Measurements from ENCODE around the gene BEGAIN.

Gene BEGAIN

DNA sequence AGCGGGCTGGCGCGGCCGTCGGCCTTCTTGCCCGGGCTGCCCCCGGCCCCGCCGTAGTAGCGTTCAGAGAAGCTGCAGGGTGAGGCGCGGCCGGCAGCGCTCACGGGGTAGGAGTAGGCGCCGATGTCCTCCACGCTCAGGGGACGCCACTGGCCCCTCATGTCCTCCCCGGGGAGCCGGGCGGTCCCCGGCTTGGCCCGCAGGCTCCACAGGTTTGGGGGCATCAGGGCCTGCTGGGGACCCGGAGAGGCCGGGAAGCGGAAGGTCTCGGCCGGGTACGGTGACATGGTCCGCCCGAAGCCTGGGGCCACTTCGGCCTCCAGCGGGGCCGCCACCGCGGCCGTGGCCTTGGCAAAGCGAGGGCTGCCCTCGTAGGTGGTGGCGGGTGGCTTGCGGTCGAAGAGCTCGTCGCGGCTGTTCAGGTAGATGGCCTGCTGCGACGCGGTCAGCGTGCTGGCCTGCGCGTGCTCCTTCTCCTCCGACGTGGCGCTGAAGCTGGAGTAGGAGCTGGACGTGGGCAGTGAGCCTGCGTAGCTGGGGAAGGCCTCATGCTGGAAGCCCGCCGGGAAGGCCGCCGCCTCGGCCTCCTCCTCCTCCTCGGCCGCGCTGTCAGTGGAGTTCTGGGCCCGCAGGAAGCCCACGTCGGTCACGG is 48.7 kb downstream of the BEGAIN start:
- TF ChIP-seq, protein P1, sequence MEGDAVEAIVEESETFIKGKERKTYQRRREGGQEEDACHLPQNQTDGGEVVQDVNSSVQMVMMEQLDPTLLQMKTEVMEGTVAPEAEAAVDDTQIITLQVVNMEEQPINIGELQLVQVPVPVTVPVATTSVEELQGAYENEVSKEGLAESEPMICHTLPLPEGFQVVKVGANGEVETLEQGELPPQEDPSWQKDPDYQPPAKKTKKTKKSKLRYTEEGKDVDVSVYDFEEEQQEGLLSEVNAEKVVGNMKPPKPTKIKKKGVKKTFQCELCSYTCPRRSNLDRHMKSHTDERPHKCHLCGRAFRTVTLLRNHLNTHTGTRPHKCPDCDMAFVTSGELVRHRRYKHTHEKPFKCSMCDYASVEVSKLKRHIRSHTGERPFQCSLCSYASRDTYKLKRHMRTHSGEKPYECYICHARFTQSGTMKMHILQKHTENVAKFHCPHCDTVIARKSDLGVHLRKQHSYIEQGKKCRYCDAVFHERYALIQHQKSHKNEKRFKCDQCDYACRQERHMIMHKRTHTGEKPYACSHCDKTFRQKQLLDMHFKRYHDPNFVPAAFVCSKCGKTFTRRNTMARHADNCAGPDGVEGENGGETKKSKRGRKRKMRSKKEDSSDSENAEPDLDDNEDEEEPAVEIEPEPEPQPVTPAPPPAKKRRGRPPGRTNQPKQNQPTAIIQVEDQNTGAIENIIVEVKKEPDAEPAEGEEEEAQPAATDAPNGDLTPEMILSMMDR (IDR thresholded peaks at IDR 0.05; ENCODE audit: low read depth, low read length), result no peak
- in situ Hi-C loops (cut with HindIII; ENCODE audit: low sequenced_read_pairs), result no loop called here
- H3K4me3 ChIP-seq (ENCODE audit: low read depth, low read length), result no peak overlapping the region
- no peak for DNase-seq (ENCODE audit: low read depth, low spot score)

DNA sequence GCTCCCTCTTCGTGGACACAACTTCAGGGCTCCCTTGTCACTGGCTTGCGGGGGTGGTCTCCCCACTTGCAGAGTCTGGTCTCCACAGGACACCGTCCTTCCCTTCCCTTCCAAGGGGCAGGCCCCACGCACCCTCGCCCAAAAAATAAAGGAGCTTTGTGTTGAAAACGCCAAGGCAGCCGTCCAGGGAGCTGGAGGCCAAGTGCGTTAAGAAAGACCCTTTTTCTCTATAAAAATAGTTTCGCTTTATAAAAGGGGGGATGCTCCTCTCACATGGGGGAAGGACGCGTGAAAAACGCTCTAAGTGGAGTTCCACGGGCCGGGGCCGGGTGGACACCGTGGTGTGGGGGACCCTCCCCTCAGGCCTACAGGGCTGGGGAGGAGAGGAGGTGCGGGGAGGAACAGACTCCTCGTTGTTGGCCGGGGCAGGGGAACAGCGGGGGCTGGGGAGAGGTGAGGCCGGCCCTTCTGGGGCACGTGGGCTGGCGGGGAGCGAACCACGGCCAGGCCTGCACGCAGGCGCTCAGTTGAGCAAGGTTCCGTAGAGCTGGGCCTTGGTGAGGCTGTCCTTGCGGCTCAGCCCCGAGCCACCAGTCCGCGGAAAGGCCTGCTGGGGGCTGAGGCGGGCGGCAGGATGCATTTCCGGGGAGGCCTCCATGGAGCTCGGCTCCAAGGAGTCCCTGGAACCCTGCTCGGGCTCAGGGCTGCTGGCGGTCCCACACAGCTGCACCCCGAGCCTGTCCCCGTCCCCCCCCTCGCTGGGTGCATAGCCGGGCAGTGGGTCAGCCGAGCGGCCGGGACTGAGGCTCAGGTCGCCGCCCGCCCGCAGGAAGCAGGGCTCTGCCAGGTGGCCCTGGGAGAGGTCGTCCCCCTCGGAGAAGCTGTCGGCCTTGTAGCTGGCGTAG is 49.5 kb downstream of the BEGAIN start:
- in situ Hi-C loops (cut with HindIII; ENCODE audit: low sequenced_read_pairs), result no loop called here
- H3K4me3 ChIP-seq (ENCODE audit: low read depth, low read length), result no peak overlapping the region
- no peak for DNase-seq (ENCODE audit: low read depth, low spot score)

DNA sequence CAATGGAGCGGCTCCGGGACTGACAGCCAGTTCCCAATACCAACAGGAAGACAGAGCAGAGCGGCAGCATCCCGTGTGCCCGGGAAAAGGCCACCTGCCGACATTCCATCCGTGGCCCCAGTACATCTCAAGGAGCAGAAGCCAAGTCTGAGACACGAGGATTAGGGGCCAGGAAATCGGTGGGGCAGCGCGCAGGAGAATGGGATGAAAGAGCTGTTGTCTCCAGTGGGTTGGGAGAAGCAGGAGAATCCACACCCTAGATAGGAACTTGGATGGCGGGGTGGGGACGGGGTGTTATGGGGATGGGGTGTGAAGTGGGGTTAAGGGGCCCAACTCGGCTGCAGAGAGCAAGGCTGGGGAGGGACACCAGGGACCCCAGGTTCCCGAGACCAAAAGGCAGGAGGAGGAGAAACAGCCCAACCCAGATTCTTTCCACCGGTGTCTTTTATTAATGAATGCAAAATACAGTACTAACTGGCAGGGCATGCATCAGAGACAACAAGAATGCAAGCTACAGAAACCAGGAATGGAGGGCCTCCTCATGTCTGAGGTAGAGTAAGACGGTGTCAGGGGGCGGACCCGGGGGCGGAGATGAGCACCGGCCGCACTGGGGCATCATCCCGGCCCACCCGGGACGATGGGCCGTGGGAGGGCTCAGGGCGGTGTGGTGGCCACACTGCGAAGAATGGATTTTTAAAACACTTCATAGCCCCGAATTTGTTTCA is 50.3 kb downstream of the BEGAIN start:
- in situ Hi-C loops (cut with HindIII; ENCODE audit: low sequenced_read_pairs), result no loop called here

More for the DNA sequence above, 49.5 kb downstream of the BEGAIN start:
- TF ChIP-seq, protein P1 (IDR thresholded peaks at IDR 0.05; ENCODE audit: low read depth, low read length), result no peak

DNA sequence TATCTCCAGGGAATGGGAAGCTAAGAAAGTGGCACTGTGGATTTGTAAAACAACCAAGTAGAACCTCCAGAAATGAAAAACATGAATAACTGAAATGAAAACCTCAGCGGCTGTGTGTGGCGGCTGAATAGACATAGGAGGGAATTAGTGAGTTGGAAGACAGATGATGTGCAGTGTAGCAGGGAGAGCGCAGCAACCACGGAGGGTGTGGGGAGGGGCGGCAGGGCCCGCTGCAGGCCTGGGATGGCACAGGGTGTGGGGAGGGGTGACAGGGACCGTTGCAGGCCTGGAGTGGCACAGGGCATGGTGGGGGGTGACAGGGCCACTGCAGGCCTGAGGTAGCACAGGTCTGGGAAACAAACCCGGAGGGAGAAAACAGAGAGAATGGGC is 51.1 kb downstream of the BEGAIN start:
- no peak for DNase-seq (ENCODE audit: low read depth, low spot score)
- H3K4me3 ChIP-seq (ENCODE audit: low read depth, low read length), result no peak overlapping the region
- in situ Hi-C loops (cut with HindIII; ENCODE audit: low sequenced_read_pairs), result no loop called here
- TF ChIP-seq, protein P1 (IDR thresholded peaks at IDR 0.05; ENCODE audit: low read depth, low read length), result no peak

More for the DNA sequence above, 50.3 kb downstream of the BEGAIN start:
- DNase-seq (ENCODE audit: low read depth, low spot score), result no peak
- TF ChIP-seq, protein P1 (IDR thresholded peaks at IDR 0.05; ENCODE audit: low read depth, low read length), result no peak
- no peak overlapping the region for H3K4me3 ChIP-seq (ENCODE audit: low read depth, low read length)

DNA sequence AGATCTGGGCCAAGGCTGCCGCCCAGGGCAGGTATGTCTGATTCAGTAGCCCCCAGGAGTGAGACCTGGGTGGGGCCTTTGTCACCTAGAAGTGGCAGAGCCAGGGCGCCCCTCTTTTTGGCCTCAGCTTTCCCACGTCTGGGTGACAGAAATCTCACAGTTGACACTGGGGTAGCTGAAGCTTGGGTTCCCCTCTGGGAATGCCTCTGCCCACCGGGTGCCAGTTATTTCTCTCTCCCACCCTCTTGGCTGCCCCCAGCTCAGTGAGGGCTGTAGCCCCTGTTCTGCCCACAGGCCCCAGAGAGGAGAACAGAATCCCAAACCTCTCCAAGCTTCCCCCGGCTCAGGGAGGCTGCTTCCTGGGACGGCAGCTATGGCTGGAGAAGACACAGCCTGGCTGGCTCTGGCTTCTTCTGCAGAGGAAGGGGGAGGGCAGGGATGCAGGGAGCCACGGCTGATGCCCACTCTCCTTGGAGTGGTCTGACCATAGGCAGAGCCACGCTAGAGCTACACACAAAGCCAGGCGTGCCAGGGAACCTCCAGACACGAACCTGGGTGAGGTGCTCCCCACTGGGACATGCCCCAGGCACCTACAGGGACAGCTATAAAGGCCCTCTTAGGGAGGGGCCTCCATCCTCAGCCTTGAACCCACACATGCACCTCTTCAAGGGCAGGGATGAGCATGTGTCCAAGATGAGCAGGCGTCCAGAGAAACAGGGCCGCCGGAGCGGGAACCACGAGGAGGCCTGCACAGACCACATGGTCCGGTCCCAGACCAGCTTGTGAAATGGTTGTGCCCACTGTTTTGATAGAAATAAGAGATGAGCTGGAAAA is 51.7 kb downstream of the BEGAIN start:
- TF ChIP-seq, protein P1 (IDR thresholded peaks at IDR 0.05; ENCODE audit: low read depth, low read length), result no peak
- no peak for DNase-seq (ENCODE audit: low read depth, low spot score)
- H3K4me3 ChIP-seq (ENCODE audit: low read depth, low read length), result no peak overlapping the region
- in situ Hi-C loops (cut with HindIII; ENCODE audit: low sequenced_read_pairs), result no loop called here
